SK-N-SH (cell line): ENCODE measurements around the gene ATP2B2. TPM values are rescaled to one million over a fixed set of nuclear protein-coding genes. Genes with fewer than 3 reads are reported as not detected.

ENCODE experiments used
- CTCF ChIA-PET: fragments of 300-600, 350-600 bp; formaldehyde crosslinking; extraction: SDS; loops from one replicate; lab custom pipeline; 2021; lab: Yijun Ruan, JAX
- POLR2A ChIA-PET: fragments of 350-600 bp; sonication (Branson Sonifier 250); formaldehyde crosslinking; extraction: SDS; loops from one replicate; lab custom pipeline; 2020; ENCODE audit warnings: antibody characterized with exemption, inconsistent platforms; lab: Yijun Ruan, JAX
- DNase-seq: peaks from one replicate; pipeline ENCODE4 v3.0.0; 2012
- H2AFZ ChIP-seq: fragments of 200-600 bp; sonication (generic); 2 replicates; pipeline ENCODE4 v1.8.1; 2016; ENCODE audit warnings: antibody characterized with exemption, mild to moderate bottlenecking, low read depth
- H3F3A ChIP-seq: fragments of 200-600 bp; sonication (generic); replicated peaks from 2 replicates; pipeline ENCODE3; 2016; ENCODE audit warnings: antibody characterized with exemption, mild to moderate bottlenecking; ENCODE audit not compliant: insufficient read depth
- H3K27ac ChIP-seq, 2 experiments: fragments of 200-500 bp in 1 of 2; fragments of 200-600 bp in 1 of 2; sonication (Bioruptor generic) in 1 of 2; sonication (generic), shearing (Covaris generic) in 1 of 2; 2 replicates each; pipeline versions ENCODE4 v1.5.1 to v1.6.1; 2014 to 2016; ENCODE audit warnings: low read depth in 2 of 2, inconsistent platforms in 1 of 2, low read length in 1 of 2, mild to moderate bottlenecking in 1 of 2, mixed read lengths in 1 of 2
- H3K27me3 ChIP-seq: fragments of 200-600 bp; sonication (generic), shearing (Covaris generic); 2 replicates; pipeline ENCODE4 v1.6.1; 2016; ENCODE audit warnings: mixed run types; ENCODE audit not compliant: insufficient read depth
- H3K36me3 ChIP-seq, 2 experiments: fragments of 200-500 bp in 1 of 2; fragments of 200-600 bp in 1 of 2; sonication (Bioruptor generic) in 1 of 2; sonication (generic) in 1 of 2; replicated peaks in 1 of 2; 2 replicates each; pipeline versions ENCODE3 to v1.5.1; 2014 to 2016; ENCODE audit warnings: low read length in 1 of 2, mild to moderate bottlenecking in 1 of 2; ENCODE audit not compliant: insufficient read depth in 2 of 2, control insufficient read depth in 1 of 2
- H3K4me1 ChIP-seq, 2 experiments: fragments of 200-500 bp in 1 of 2; fragments of 200-600 bp in 1 of 2; sonication (Bioruptor generic) in 1 of 2; sonication (generic), shearing (Covaris generic) in 1 of 2; 2 replicates each; pipeline versions ENCODE4 v1.5.1 to v1.6.1; 2014 to 2016; ENCODE audit warnings: low read depth in 1 of 2, low read length in 1 of 2, mixed run types in 1 of 2; ENCODE audit not compliant: insufficient read depth in 2 of 2, control insufficient read depth in 1 of 2
- H3K4me2 ChIP-seq: fragments of 200-600 bp; sonication (generic), shearing (Covaris generic); 2 replicates; pipeline ENCODE4 v1.6.1; 2017; ENCODE audit warnings: mixed run types
- H3K4me3 ChIP-seq, 2 experiments: fragments of 200-500 bp in 1 of 2; fragments of 200-600 bp in 1 of 2; sonication (Bioruptor generic) in 1 of 2; sonication (generic), shearing (Covaris generic) in 1 of 2; 2 replicates each; pipeline versions ENCODE4 v1.5.1 to v1.8.1; 2014 to 2016; ENCODE audit warnings: low read depth in 2 of 2, inconsistent platforms in 1 of 2, low read length in 1 of 2, mild to moderate bottlenecking in 1 of 2, mixed read lengths in 1 of 2, moderate library complexity in 1 of 2
- H3K79me2 ChIP-seq: fragments of 200-600 bp; sonication (generic); 2 replicates; pipeline ENCODE4 v1.8.1; 2017; ENCODE audit warnings: mild to moderate bottlenecking; ENCODE audit not compliant: insufficient read depth
- H3K9ac ChIP-seq: fragments of 200-600 bp; sonication (generic); 2 replicates; pipeline ENCODE4 v1.6.1; 2017; ENCODE audit warnings: mixed run types
- H3K9me2 ChIP-seq: fragments of 200-600 bp; sonication (generic); 2 replicates; pipeline ENCODE4 v1.6.1; 2017; ENCODE audit warnings: mixed run types
- H3K9me3 ChIP-seq: fragments of 200-600 bp; sonication (generic); 2 replicates; pipeline ENCODE4 v1.6.1; 2017; ENCODE audit warnings: mixed run types, mild to moderate bottlenecking, moderate library complexity
- H4K20me1 ChIP-seq: fragments of 200-600 bp; sonication (generic); 2 replicates; pipeline ENCODE4 v1.6.1; 2017; ENCODE audit warnings: mild to moderate bottlenecking, mixed run types; ENCODE audit not compliant: insufficient read depth
- CHD2 ChIP-seq: fragments of 150-350 bp; IDR thresholded peaks from 2 replicates; pipeline ENCODE4 v1.6.1; 2018; ENCODE audit warnings: low read length; ENCODE audit not compliant: partially characterized antibody
- ELF1 ChIP-seq: IDR thresholded peaks from 2 replicates; pipeline ENCODE4 v1.4.0; 2012
- EP300 ChIP-seq, 2 experiments: IDR thresholded peaks; 2 replicates each; pipeline versions ENCODE4 v1.4.0 to v1.6.1; 2012; ENCODE audit warnings: borderline replicate concordance in 1 of 2, low read depth in 1 of 2, low read length in 1 of 2
- FOXJ3 ChIP-seq: sonication (generic); formaldehyde crosslinking; IDR thresholded peaks from 2 replicates; pipeline ENCODE4 v1.5.1; 2020; ENCODE audit warnings: mild to moderate bottlenecking, missing genetic modification reagents
- GABPA ChIP-seq: IDR thresholded peaks from 2 replicates; pipeline ENCODE4 v1.4.0; 2012; ENCODE audit warnings: low read depth, mild to moderate bottlenecking
- MAX ChIP-seq: IDR thresholded peaks from 2 replicates; pipeline ENCODE4 v1.4.0; 2012; ENCODE audit warnings: low read depth
- MEF2A ChIP-seq: IDR thresholded peaks from 2 replicates; pipeline ENCODE4 v1.4.0; 2012; ENCODE audit warnings: low read depth, borderline replicate concordance
- NFIC ChIP-seq: IDR thresholded peaks from 2 replicates; pipeline ENCODE4 v1.4.0; 2012; ENCODE audit warnings: borderline replicate concordance
- POLR2AphosphoS5 ChIP-seq: IDR thresholded peaks from 2 replicates; pipeline ENCODE4 v1.6.1; 2012; ENCODE audit warnings: low read depth, low read length
- RFX5 ChIP-seq: IDR thresholded peaks from 2 replicates; pipeline ENCODE4 v1.6.1; 2012; ENCODE audit warnings: mild to moderate bottlenecking, improper control_type of control experiment, low read length
- RXRA ChIP-seq: IDR thresholded peaks from 2 replicates; pipeline ENCODE4 v1.4.0; 2012; ENCODE audit warnings: low read depth, mild to moderate bottlenecking, borderline replicate concordance
- TAF1 ChIP-seq: IDR thresholded peaks from 2 replicates; pipeline ENCODE4 v1.6.1; 2012; ENCODE audit warnings: low read depth, mild to moderate bottlenecking, low read length, moderate library complexity, borderline replicate concordance
- TEAD4 ChIP-seq: IDR thresholded peaks from 2 replicates; pipeline ENCODE4 v1.4.0; 2012; ENCODE audit warnings: mild to moderate bottlenecking, borderline replicate concordance; ENCODE audit not compliant: insufficient read depth
- YY1 ChIP-seq: IDR thresholded peaks from 2 replicates; pipeline ENCODE4 v1.4.0; 2012; ENCODE audit warnings: low read depth, mild to moderate bottlenecking
- WGBS: methylation state at CpG from one replicate; pipeline ENCODE4 v1.1.6; 2017; ENCODE audit warnings: low lambda C conversion rate; 5-methylcytosine and 5-hydroxymethylcytosine counted together
- polyA plus RNA-seq, 3 experiments: library from polyadenylated mRNA; depleted of rRNA; stranded (reverse); fragments of >200 nt; gene quantifications; 2 replicates each; pipeline ENCODE4 v1.2.3, GENCODE V29; 2012
- TF ChIP-seq, protein P1 (sequence below): IDR thresholded peaks from 2 replicates; pipeline ENCODE4 v1.4.0; 2012; ENCODE audit warnings: low read depth, borderline replicate concordance
- TF ChIP-seq, protein P2 (sequence below): fragments of 150-350 bp; IDR thresholded peaks from 2 replicates; pipeline ENCODE4 v1.6.1; 2016; ENCODE audit warnings: mild to moderate bottlenecking, low read depth, low read length

Gene ATP2B2
- polyA plus RNA-seq, 1 of the 3 experiments (the other 2 are of a cell fraction): 0.15 TPM

DNA sequence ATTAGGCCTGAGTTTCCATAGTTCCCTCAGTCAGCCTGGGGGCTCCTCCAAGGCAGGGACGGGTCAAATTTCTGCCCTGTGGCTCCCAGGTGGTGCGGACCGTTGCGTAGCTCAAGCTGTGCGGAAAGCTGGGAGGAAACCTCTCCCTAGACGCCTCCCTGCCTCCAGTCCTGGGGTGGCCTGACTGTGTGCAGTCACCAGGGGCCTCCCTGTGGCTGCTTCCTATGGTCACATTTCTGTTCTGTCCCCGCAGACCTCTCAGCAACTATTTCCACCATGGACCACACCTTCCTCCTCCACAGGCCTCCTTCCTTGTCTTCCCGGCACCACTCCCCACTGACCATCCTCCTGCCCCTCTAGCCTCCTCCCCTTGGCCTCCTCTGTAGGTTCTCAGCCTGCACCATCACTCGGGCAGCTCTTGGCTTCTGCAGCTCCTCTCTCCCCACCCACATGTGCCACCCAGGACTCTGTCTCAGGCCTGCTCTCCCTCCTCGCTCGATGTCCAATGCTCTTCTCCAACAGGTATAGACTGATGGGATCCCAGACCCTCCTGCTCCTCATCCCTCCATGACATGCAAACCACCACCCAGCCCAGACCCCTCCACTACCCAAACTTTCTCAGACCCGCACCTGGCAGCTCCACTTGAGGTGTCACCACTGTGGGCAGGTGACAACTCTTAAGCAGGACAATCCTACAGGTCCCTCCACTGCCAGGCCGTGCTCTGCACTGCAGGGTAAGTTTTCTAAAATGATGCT lies 157.6 kb downstream of the ATP2B2 start:
- Histone ChIP-seq H3K27me3 (no peaks in the 10 kb centered on the region; the same call in 1 of the 2 replicates), H3K9me3 (no peaks in the 10 kb centered on the region), H3K9me2 (no peaks in the 10 kb centered on the region), H3K9ac (no peak overlapping the region), H3K79me2 (no peaks in the 10 kb centered on the region), H3K36me3 (no peaks in the 10 kb centered on the region), H3K4me2 (no peak overlapping the region), H3F3A (no peaks in the 10 kb centered on the region), H3K27ac (no peak overlapping the region)
- POLR2A ChIA-PET: no interaction called here
- no peak for DNase-seq
- TF ChIP-seq EP300 (IDR thresholded peaks at IDR 0.05; ENCODE audit: borderline replicate concordance in 1 of 2, low read depth in 1 of 2, low read length in 1 of 2) (no peak), NFIC (no peak), MAX (no peak), POLR2AphosphoS5 (no peak), ELF1 (no peak), FOXJ3 (CRISPR knock-in tag) (no peak), MEF2A (no peak), CHD2 (no peak), RXRA (no peak), YY1 (no peak), GABPA (no peak), TEAD4 (no peak), RFX5 (no peak), TAF1 (no peak)
- TF ChIP-seq, protein P1, sequence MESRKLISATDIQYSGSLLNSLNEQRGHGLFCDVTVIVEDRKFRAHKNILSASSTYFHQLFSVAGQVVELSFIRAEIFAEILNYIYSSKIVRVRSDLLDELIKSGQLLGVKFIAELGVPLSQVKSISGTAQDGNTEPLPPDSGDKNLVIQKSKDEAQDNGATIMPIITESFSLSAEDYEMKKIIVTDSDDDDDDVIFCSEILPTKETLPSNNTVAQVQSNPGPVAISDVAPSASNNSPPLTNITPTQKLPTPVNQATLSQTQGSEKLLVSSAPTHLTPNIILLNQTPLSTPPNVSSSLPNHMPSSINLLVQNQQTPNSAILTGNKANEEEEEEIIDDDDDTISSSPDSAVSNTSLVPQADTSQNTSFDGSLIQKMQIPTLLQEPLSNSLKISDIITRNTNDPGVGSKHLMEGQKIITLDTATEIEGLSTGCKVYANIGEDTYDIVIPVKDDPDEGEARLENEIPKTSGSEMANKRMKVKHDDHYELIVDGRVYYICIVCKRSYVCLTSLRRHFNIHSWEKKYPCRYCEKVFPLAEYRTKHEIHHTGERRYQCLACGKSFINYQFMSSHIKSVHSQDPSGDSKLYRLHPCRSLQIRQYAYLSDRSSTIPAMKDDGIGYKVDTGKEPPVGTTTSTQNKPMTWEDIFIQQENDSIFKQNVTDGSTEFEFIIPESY: no peak
- TF ChIP-seq, protein P2, sequence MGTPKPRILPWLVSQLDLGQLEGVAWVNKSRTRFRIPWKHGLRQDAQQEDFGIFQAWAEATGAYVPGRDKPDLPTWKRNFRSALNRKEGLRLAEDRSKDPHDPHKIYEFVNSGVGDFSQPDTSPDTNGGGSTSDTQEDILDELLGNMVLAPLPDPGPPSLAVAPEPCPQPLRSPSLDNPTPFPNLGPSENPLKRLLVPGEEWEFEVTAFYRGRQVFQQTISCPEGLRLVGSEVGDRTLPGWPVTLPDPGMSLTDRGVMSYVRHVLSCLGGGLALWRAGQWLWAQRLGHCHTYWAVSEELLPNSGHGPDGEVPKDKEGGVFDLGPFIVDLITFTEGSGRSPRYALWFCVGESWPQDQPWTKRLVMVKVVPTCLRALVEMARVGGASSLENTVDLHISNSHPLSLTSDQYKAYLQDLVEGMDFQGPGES: no peak
- TF ChIP-seq, all 33 proteins: peak for 0
- H3K4me1 ChIP-seq: peaks cover 0 to 10% of the 10 kb centered on the region in 2 experiments; a peak in 1 of 4 replicates
- no peaks in the 10 kb centered on the region for H4K20me1 ChIP-seq
- 60% methylated on average over 13 of the region's 13 CpGs for WGBS
- no peak overlapping the region for H2AFZ ChIP-seq
- H3K4me3 ChIP-seq: no peak overlapping the region
- CTCF ChIA-PET: interaction anchor here (1.5 to 11.5 kb wide), 3 partner anchors 358 to 391 kb away, joined by 3 to 166 read pairs (median 4); no protein-coding TSS in a partner anchor
